Ovary (tissue), 3 donors: Measurements from ENCODE around the gene SLC39A5.

Experiments used
- CTCF ChIP-seq, 3 donors: fragments of 450-650 bp in 2 of 3; fragments of 200-600 bp in 1 of 3; IDR thresholded peaks; one replicate each; pipeline versions ENCODE4 v1.5.1 to v1.8.0; 2016 to 2022; ENCODE audit warnings: antibody characterized with exemption in 3 of 3, mild to moderate bottlenecking in 1 of 3
- EP300 ChIP-seq: sonication (generic); formaldehyde crosslinking; IDR thresholded peaks from one replicate; pipeline ENCODE4 v1.6.1; 2017; ENCODE audit warnings: antibody characterized with exemption
- POLR2A ChIP-seq: fragments of 450-650 bp; IDR thresholded peaks from one replicate; pipeline ENCODE4 v1.6.1; 2017; ENCODE audit warnings: antibody characterized with exemption, mild to moderate bottlenecking, moderate library complexity
- donor health status: DM: no; HTN: no; CAD: no.

DNA sequence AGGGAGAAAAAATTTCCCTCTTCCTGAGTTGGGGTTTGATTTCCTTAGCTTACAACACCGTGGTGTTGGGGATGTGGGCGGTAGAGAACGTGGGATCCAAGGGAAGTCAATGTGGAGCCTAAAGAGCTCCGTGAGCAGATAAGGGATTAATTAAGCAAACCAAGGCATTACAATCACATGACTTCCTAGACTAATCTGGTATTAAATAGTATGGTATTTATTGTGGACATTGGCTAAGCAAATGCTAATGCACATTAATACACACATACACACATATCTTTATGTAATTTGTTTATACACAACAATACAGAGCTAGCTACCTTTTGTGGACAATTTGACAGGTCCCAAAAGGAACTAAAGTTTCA lies 7.3 kb upstream of the SLC39A5 start:
- no peak for TF ChIP-seq CTCF (IDR thresholded peaks at IDR 0.05)
- TF ChIP-seq POLR2A = no peak
- TF ChIP-seq EP300 = no peak
